Chondrocyte (in vitro differentiated cells): ENCODE data around the gene ZNF91. TPM values are rescaled to one million over a fixed set of nuclear protein-coding genes. Genes with fewer than 3 reads are reported as not detected.

Source experiments
- DNase-seq: peaks from one replicate; pipeline ENCODE4 v3.0.0; 2021; ENCODE audit warnings: mixed read lengths, low spot score
- H3K27ac Mint-ChIP-seq: one replicate; pipeline ENCODE4 v1.8.0; 2021; ENCODE audit warnings: mild to moderate bottlenecking, moderate library complexity, mixed read lengths; ENCODE audit not compliant: unreplicated experiment
- H3K27me3 Mint-ChIP-seq: 2 replicates; pipeline ENCODE4 v1.8.0; 2021; ENCODE audit warnings: low read depth, mixed read lengths
- H3K36me3 Mint-ChIP-seq: 2 replicates; pipeline ENCODE4 v1.8.0; 2021; ENCODE audit warnings: low read depth, mixed read lengths
- H3K4me1 Mint-ChIP-seq: 2 replicates; pipeline ENCODE4 v1.8.0; 2021; ENCODE audit warnings: low read depth, mild to moderate bottlenecking, mixed read lengths
- H3K4me3 Mint-ChIP-seq: one replicate; pipeline ENCODE4 v1.8.0; 2021; ENCODE audit warnings: mild to moderate bottlenecking, moderate library complexity, mixed read lengths; ENCODE audit not compliant: unreplicated experiment
- H3K9me3 Mint-ChIP-seq: 2 replicates; pipeline ENCODE4 v1.8.0; 2021; ENCODE audit warnings: low read depth, mixed read lengths
- CTCF ChIP-seq: fragments of 200-600 bp; sonication (generic); IDR thresholded peaks from 2 replicates; pipeline ENCODE4 v1.5.0; 2021; ENCODE audit warnings: antibody characterized with exemption, mild to moderate bottlenecking, moderate library complexity
- total RNA-seq: library from RNA; stranded (reverse); gene quantifications from 3 replicates; pipeline ENCODE4 v1.2.1, GENCODE V29; 2021

Gene ZNF91
- total RNA-seq, 1 donor from 2014 or later = 18.1 TPM

DNA sequence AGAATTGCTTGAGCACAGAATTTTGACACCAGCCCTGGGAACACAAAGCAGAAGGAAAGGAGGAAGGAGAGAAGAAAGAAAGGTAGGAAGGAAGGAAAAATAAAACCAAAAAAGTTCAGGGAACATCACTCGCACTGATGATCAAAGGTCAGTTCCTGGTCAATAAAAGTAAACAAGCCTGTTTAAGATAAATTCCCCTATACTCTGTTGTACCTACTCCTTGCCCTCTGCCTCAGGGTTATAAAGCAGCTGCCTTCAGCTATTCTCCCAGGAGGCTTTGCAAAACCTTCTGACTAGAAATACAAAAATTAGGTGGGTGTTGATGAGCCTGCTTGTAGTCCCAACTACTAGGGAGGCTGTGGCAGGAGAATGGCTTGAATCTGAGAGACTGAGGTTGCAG is 14.9 kb upstream of the ZNF91 start:
- TF ChIP-seq CTCF = no peak
- no peaks in the 10 kb centered on the region for H3K36me3 Mint-ChIP-seq
- no peak overlapping the region for H3K27ac Mint-ChIP-seq
- peaks cover 3% of the 10 kb centered on the region for H3K4me1 Mint-ChIP-seq
- H3K9me3 Mint-ChIP-seq = peaks cover 2% of the 10 kb centered on the region
- DNase-seq = no peak
- H3K27me3 Mint-ChIP-seq = no peaks in the 10 kb centered on the region
- no peak overlapping the region for H3K4me3 Mint-ChIP-seq

- TF ChIP-seq CTCF = no peak
- Mint-ChIP-seq H3K36me3 (no peaks in the 10 kb centered on the region), H3K27ac (no peak overlapping the region), H3K4me3 (no peak overlapping the region), H3K9me3 (peaks cover 2% of the 10 kb centered on the region), H3K27me3 (no peaks in the 10 kb centered on the region), H3K4me1 (no peaks in the 10 kb centered on the region)
- no peak for DNase-seq
Observed at GRCh38 chr19:23409392-23410048, 14.2 kb upstream of the ZNF91 start.

- no peak overlapping the region for H3K27ac Mint-ChIP-seq
- no peaks in the 10 kb centered on the region for H3K27me3 Mint-ChIP-seq
- H3K4me3 Mint-ChIP-seq = no peak overlapping the region
- H3K9me3 Mint-ChIP-seq = peaks cover 2% of the 10 kb centered on the region
- H3K36me3 Mint-ChIP-seq = no peaks in the 10 kb centered on the region
- no peaks in the 10 kb centered on the region for H3K4me1 Mint-ChIP-seq
- no peak for TF ChIP-seq CTCF
- DNase-seq = no peak
Observed at GRCh38 chr19:23407616-23408133, 12.4 kb upstream of the ZNF91 start.

DNA sequence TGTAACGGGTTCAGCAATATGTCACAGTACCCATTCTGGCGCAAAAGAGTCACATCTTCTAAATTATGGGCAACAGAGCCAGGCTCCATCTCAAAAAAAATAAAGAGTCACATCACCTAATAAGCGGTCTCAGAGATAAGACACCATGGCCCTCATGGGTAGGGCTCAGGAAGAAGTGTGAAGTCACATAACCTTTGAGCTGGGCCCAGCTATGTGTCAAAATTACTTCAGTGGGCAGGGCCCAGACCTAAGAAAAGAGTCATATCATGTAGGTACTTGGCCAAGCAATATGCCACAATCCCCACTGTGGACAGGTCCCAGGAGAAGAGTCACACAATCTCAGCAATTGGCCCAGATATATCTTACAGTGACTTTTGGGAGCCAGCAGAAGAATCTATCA is 11.4 kb upstream of the ZNF91 start:
- DNase-seq = no peak
- H3K4me3 Mint-ChIP-seq = no peak overlapping the region
- H3K27me3 Mint-ChIP-seq = no peaks in the 10 kb centered on the region
- H3K27ac Mint-ChIP-seq = no peak overlapping the region
- TF ChIP-seq CTCF = no peak
- peaks cover 2% of the 10 kb centered on the region for H3K9me3 Mint-ChIP-seq
- H3K36me3 Mint-ChIP-seq = no peaks in the 10 kb centered on the region
- H3K4me1 Mint-ChIP-seq = no peaks in the 10 kb centered on the region

DNA sequence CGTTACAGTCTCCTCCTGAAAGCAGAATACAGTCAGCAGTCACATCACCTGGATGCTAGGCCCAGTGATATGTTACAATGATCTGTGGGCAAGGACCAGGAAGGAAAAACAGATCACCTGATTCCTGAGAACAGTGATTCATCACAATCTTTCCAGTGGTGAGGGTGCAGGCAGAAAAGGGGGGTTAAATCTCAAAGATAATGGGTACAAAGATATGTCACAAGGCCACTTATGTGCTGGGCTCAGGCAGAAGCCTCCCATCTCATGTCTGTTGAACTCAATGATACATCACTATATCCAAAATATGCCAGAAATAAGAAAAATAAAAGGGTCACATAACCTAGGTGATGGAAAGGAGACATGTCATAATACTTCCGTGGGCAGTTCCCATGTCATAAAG is 10.8 kb upstream of the ZNF91 start:
- no peak for DNase-seq
- no peak overlapping the region for H3K4me3 Mint-ChIP-seq
- H3K9me3 Mint-ChIP-seq = peaks cover 2% of the 10 kb centered on the region
- no peak for TF ChIP-seq CTCF
- no peak overlapping the region for H3K27ac Mint-ChIP-seq
- no peaks in the 10 kb centered on the region for H3K4me1 Mint-ChIP-seq
- H3K27me3 Mint-ChIP-seq = no peaks in the 10 kb centered on the region
- H3K36me3 Mint-ChIP-seq = no peaks in the 10 kb centered on the region
